Spleen (tissue), 7 donors: ENCODE results near the gene UGT1A5.

ENCODE experiments used
- CTCF ChIP-seq, 11 experiments: fragments of 200-600 bp in 7 of 11; fragments of 450-650 bp in 4 of 11; sonication (generic) in 4 of 11; IDR thresholded peaks in 8 of 11; conservative IDR thresholded peaks in 3 of 11; 1 replicate in 7 of 11; 2 replicates in 4 of 11; pipeline versions ENCODE4 v1.4.0 to v1.8.0; 2016 to 2021; ENCODE audit warnings: antibody characterized with exemption in 11 of 11, inconsistent platforms in 4 of 11, mild to moderate bottlenecking in 1 of 11
- POLR2A ChIP-seq, 3 donors: fragments of 450-650 bp; IDR thresholded peaks; one replicate each; pipeline ENCODE4 v1.5.1; 2017; ENCODE audit warnings: antibody characterized with exemption in 3 of 3, mild to moderate bottlenecking in 1 of 3
- POLR2AphosphoS5 ChIP-seq, 3 donors: sonication (generic); formaldehyde crosslinking; IDR thresholded peaks; one replicate each; pipeline ENCODE4 v1.5.1; 2017; ENCODE audit warnings: antibody characterized with exemption in 3 of 3
- donor health status: DM: no; HTN: no; CAD: no; lungs with moderate emphysema.
- donor health status: DM: no; HTN: no; CAD: no.
- donor health status: DM: no; HTN: no; CAD: no.

- TF ChIP-seq CTCF (IDR thresholded peaks at IDR 0.05 in 8 of 11, conservative IDR thresholded peaks at IDR 0.05 in 3 of 11) (no peak), POLR2A (IDR thresholded peaks at IDR 0.05) (no peak), POLR2AphosphoS5 (IDR thresholded peaks at IDR 0.05) (no peak)
Observed at GRCh38 chr2:233802132-233802815, 89.6 kb downstream of the UGT1A5 start.
